Measurements from ENCODE around the gene CCDC88B.

DNA sequence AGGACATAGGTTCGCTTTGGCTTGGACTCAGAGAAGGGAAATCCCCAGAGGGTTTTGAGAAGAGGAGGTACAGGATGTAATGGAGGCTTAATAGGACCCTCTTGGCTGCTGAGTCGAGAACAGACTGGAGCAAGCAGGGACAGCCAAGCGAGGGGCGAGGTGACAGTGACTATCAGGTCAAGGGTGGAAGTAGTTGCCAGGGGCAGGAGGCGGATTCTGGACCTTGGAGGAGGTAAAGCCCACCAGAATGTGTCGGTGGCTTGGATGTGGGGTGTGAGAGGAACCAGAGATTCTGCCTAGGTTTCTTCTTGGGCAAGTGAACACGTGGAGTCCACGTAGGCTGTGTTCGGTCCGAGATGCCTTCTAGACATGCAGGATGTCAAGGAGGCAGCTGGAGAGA lies 27.1 kb upstream of the CCDC88B start:
- TF ChIP-seq POLR2A (IDR thresholded peaks at IDR 0.05; ENCODE audit: low read depth, low read length), result no peak
- TF ChIP-seq POLR2AphosphoS5 (IDR thresholded peaks at IDR 0.05; ENCODE audit: low read depth, low read length), result no peak
